ENCODE measurements around the gene VPS13D.
"Not testable (repeated sequence)": the region's sequence is repeated elsewhere in the genome, so short reads cannot be mapped to it uniquely, and the experiment has no call there.

Gene VPS13D

DNA sequence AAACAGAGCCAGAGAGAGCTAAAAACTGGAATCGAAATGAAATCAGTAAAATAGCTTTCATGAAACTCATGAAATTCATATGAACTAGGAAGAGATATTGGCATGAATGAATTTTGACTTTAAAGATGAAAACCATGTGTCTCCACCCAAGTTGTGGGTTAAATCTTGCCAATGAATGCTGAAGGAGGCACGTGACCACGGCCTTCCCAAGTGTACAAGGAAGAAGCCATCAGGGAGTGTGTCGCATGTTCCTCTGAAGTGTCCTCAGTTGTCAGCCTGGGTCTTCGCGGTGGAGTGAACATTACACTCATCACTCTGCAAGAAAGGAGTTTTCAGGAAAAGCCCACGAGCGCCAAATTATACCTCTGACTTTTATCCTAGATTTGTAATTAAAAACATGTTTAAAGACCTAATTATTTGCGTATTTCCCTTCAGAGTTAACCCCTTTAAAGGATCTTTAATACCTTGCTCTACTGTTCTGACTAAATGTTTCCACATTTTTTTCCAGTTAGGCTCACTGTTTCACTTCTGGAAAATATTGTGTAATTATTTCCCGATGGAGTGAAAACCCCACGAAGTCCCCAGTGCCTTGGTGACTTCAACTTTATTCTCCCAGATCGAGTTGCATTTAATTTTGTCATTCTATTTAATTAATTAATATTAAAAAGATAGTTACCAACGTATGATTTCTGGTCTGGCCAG lies 269.9 kb downstream of the VPS13D start:
- no peak for DNase-seq

DNA sequence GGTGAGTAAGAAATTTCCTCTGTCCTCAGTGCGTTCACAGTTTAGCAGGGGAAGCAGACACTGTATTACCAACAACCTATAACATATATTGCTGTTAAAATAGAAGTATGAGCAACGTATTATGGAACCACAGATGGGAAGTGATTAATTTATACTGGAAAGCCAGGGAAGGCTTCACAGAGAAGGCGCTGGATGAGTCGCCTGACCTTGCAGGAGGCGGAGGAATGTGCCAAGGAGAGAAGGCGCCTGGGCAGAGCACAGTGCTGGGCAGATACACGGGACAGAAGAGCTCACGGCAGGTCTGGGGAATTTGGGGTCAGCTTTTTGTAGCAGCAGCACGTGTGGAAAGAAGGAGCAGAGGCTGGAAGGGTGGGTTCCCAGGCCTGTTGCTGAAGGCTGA lies 271.8 kb downstream of the VPS13D start:
- DNase-seq, result no peak

DNA sequence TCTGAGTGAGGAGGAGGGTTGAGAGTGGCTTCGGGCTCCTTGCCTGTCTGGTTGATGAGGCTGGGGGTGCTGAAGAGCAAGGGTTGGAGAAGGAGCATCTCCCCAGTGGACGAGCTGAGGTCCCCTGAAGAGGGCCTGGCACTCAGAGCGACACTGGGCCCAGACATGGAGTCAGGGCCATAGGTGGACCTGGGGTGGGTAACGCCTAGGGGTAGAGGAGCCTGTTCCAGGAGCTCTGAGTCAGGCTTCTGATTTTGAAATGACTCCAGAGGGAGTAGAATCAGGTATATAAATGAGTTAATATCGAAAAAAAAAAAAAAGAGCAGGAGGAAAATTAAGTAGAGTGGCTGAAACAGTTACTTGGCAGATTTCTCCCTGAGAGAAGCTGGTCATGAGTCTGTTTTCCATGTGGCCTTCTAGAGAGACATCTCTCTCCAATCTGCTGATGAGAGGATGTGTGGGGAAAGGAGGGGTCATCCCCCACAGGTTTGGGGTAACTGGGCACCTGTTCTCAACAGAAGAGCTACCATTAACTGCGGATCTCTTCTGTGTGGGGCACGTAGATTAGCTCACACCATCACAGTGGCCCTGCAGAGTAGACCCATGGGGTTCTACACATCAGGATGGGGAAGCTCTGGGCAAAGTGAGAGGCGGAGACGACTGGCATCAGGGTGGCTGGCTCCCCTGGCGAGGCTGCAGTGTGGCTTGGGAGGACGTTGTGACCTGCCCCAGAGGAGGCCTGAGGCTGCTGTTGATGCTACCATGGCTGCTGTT lies 272.7 kb downstream of the VPS13D start:
- DNase-seq, result no peak

- DNase-seq, result no peak
Measured at GRCh38 chr1:12503709-12504108, 273.9 kb downstream of the VPS13D start.

DNA sequence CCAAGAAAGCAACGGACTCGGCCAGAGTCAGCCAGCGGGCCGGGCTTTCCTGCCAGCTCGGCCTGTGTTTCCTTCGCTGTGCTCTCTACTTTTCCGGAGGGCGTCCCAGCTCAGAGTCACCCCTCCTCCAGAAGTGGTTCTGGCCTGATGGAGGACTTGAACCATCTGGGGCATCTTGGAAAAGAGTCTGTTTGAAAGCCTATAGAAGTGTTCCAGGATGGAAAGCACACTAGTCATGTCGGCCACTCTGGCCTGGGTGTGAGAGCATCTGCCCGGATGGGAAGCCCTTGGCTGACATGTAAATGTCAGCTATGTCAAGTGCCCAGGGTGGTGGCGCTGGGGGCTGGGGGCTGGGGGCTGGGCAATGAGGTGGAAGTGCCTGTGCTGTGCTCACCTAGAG lies 274.8 kb downstream of the VPS13D start:
- no peak for DNase-seq

DNA sequence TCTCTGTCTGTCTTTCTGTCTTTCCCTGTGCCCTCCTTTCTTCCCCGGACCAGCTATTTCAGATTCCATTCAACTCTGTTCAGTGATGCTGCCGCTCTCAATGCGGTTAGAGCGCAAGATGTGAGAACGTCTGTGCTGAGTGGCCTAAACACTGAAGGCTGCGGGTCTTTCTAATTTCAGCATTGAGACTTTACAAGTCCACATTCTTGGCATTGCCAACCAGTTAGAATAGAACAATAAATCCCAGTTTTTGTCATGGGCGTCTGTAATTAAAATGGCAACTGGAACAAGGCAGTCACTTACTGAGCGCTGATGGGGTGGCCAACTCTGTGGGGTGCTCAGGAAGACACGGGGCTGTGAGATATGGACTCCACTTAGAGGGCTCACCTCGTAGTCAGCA lies 275.4 kb downstream of the VPS13D start:
- DNase-seq, result no peak

DNA sequence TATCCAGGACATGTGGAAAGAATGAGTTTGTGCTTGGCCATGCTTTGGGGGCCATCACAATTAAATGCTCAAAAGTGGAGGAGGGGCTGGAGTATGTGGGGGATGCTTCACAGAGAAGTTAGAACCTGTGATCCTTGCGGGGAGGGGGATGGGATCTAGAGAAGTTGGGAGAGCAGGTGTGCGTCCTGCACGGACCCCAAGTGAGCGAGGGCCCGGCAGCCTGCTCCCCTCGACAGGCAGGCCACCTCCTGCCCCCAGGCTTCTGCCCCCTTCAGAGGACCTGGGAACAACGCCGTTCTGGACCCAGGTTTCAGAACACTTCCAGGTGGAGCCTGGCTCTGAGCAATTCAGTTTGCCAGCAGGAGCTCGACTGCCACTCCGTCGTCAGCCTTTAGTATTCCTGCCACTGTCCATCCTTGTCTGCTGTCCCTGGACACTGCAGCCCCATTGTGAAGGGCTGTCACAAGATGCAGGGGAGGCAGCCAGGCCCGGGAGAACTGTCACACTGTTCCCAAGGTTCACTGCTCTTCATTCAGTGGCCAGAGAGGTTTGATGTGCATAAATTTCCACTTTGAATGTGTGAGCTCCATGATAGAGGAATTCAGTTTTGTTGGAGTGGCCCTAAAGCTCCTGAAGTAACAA lies 275.9 kb downstream of the VPS13D start:
- no peak for DNase-seq

DNA sequence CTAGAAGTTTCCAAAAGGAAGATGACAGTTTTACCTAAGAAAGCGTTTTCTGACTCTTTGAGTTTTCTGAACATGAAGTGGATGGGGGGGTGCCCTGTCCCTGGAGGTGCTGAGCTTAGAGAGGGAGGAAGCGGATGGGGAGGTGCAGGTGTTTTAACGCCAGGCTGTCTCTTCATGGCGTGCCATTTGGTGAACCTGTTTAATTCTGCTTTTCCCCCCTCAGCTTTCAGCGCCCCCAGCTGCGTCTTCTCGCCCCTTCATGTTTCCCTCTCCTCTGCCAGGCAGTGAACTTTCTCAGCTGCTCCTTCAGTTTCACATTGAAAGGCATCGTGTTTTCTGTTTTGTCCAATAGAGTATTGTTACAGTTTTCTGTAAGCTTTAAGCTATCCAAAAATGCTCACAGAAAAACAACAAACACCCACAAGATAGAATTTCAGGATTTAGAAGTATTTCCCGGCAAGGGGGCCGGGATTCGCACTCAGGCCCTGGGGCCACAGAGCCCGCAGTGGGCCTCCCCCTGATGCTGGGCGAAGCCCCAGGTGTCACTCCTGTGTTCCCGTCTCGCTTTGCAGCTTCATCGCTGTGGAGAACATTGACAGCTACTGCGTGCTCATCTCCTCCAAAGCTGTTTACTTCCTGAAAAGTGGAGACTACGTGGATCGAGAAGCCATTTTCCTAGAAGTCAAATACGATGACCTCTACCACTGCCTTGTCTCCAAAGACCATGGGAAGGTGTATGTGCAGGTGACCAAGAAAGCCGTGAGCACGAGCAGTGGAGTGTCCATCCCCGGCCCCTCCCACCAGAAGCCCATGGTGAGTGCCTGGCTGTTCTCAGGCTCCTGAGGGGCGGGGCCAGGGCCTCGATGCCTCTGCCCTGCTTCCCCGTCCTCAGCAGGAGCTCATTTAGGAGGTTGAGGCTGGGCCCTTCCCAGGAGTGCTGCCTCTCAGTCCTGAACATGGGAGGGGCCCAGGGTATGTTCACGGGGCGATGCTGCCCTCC lies 276.8 kb downstream of the VPS13D start:
- no peak for DNase-seq

DNA sequence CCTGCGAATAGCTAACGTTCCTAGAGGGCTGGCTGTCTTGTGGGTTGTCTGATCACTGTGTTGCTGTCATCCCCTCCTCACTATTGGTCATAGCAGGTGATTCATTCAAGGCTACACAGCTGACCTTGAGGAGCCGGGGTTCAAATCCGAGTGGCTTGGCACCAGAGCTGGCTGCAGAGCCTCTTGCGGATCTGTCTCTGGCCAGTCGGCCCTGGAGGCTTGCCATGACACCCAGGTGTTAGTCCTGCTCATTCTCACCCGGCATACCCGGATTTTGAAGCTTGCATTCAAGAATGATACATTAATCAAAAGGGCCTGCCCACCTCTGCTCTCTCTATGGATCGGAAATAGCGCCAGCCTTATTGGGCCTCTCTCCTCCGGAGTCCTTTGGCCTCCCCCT lies 277.8 kb downstream of the VPS13D start:
- no peak for DNase-seq

- DNase-seq, result no peak
Measured at GRCh38 chr1:12508849-12509248, 279.0 kb downstream of the VPS13D start.

DNA sequence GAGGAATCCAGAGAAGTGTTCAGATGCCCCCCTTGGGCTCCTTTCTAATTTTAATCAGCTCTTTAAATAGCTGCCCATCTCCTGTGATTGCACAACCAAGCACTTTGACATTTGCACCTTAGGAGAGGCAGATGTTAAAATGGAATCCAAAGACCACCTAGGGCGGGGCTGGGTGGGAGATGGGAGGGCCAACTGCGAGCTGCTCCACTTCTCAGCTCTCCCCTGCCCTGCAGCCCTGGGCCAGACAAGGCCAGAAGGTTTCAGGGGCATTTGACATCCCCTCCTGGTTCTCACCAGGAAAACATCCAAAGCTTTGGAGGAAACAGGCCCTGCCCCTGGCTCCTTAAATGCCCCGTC lies 281.3 kb downstream of the VPS13D start:
- DNase-seq, result no peak

GRCh38 chr1:12511516-12512468 lies 282.0 kb downstream of the VPS13D start:
- DNase-seq, result no peak

- DNase-seq, result no peak
Measured at GRCh38 chr1:12513181-12513580, 283.4 kb downstream of the VPS13D start.

DNA sequence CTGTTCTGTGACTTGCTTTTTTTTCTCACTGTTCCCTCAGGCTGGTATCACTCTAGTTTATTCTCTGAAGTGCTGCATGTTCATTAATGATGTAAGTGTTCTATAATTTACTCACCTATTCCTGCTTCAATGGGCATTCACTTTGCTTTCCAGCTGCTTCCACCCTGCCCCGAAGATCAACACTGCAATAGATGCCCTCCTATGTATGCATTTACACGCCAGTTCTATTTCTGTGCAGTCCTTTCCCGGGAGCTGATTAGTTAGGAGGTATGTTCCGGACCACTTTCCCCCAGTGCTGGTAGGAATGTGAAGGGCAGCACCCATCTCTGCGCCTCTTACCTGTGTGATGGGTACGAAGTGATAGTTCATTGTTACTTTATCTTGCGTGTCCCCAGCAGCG lies 284.8 kb downstream of the VPS13D start:
- no peak for DNase-seq

GRCh38 chr1:12515234-12515633 lies 285.4 kb downstream of the VPS13D start:
- DNase-seq, result no peak

GRCh38 chr1:12516741-12517140 lies 286.9 kb downstream of the VPS13D start:
- no peak for DNase-seq

GRCh38 chr1:12518931-12519692 lies 289.3 kb downstream of the VPS13D start:
- DNase-seq, result no peak

DNA sequence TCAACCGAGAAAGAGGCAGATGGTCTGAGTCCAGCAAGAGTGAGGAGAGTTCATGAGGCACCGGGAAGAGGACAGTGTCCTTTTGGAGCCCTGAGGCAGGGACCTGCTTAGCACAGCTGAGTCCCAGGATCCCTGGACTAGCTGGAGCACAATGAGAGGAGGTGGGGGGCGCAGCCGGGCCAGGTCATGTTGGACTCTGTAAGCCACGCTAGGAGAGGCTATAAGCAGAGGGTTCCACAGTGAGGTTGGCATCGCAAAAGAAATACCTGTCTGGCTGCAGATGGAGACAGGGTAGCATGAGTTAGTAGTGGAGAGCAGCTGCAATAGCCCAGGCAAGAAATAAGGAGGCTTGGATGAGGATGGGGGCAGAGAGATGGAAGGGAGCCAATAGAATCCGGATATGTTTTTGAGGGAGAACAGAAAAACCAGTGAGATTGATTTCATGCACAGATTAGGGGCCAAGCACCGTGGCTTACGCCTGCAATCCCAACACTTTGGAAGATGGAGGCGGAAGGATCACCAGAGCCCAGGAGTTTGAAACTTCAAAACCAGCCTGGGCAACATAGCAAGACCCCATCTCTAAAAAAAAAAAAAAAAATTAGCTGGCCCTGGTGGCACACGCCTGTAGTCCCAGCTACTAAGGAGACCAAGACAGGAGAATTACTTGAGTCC lies 290.0 kb downstream of the VPS13D start:
- DNase-seq, result no peak

DNA sequence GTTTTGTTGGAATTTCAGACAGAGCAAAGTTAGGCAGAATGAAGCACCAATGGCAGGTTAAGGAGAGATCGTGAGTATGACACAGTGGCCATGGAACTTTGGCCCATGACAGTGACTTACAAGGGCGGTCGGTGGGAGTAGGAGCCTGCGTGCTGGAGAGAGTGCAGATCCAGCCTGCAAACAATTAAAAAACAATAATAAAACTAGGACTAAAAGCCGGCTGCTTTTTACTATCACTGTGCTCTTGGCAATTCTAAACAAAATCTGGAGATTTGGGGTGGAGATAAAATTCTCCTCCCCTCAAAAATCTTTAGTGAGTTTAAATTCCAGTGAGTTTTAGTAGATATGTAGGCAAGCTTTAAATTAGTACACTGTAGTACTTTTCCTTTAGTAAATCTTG lies 291.3 kb downstream of the VPS13D start:
- no peak for DNase-seq

- not testable (repeated sequence) for DNase-seq
Measured at GRCh38 chr1:12522780-12523179, 292.9 kb downstream of the VPS13D start.

All from NCI-H2227 treated with DMSO at 0.1 percent for 48 hours (cell line).